HEK293 (cell line): ENCODE results near the gene ZNF335.

Experiments
- CTCF ChIA-PET: fragments of 350-600 bp; formaldehyde crosslinking; extraction: SDS; loops from one replicate; lab custom pipeline; 2021; ENCODE audit warnings: antibody characterized with exemption; lab: Yijun Ruan, JAX
- POLR2A ChIA-PET: fragments of 300-600 bp; formaldehyde crosslinking; extraction: SDS; loops from one replicate; lab custom pipeline; 2020; ENCODE audit warnings: antibody characterized with exemption, inconsistent platforms; lab: Yijun Ruan, JAX
- H3K27ac ChIP-seq: fragments of 200-500 bp; sonication (Bioruptor generic); 2 replicates; pipeline ENCODE4 v1.5.1; 2014; ENCODE audit warnings: low read depth, low read length, control low read depth, inconsistent platforms; ENCODE audit errors: extremely low read depth
- H3K36me3 ChIP-seq, 2 experiments: fragments of 200-500 bp in 1 of 2; sonication (Bioruptor generic) in 1 of 2; 1 replicate in 1 of 2; 2 replicates in 1 of 2; pipeline ENCODE4 v1.5.1; 2014 to 2017; ENCODE audit warnings: inconsistent platforms in 2 of 2, low read length in 2 of 2; ENCODE audit not compliant: control insufficient read depth in 2 of 2, insufficient read depth in 1 of 2
- H3K4me1 ChIP-seq: fragments of 200-500 bp; sonication (Bioruptor generic); 2 replicates; pipeline ENCODE4 v1.5.1; 2014; ENCODE audit warnings: mild to moderate bottlenecking, low read length, inconsistent platforms; ENCODE audit not compliant: control insufficient read depth, insufficient read depth
- H3K4me3 ChIP-seq: 2 replicates; pipeline ENCODE4 v1.5.1; 2011; ENCODE audit warnings: low read depth, mild to moderate bottlenecking, control low read depth, low read length, moderate library complexity
- H3K9me3 ChIP-seq: fragments of 200-500 bp; sonication (Bioruptor generic); 2 replicates; pipeline ENCODE4 v1.5.1; 2014; ENCODE audit warnings: low read depth, low read length, inconsistent platforms; ENCODE audit not compliant: control insufficient read depth, insufficient read depth
- KLF10 ChIP-seq: fragments of 450-650 bp; IDR thresholded peaks from 2 replicates; pipeline ENCODE4 v1.5.1; 2018; ENCODE audit warnings: missing biosample characterization, mild to moderate bottlenecking, missing genetic modification characterization
- KLF8 ChIP-seq: fragments of 450-650 bp; formaldehyde crosslinking; IDR thresholded peaks from 2 replicates; pipeline ENCODE4 v1.5.1; 2016; ENCODE audit warnings: missing biosample characterization, missing genetic modification characterization
- MYNN ChIP-seq: fragments of 450-650 bp; formaldehyde crosslinking; IDR thresholded peaks from 2 replicates; pipeline ENCODE4 v1.5.1; 2016; ENCODE audit warnings: missing biosample characterization, missing genetic modification characterization, borderline replicate concordance
- PATZ1 ChIP-seq: fragments of 450-650 bp; formaldehyde crosslinking; IDR thresholded peaks from 2 replicates; pipeline ENCODE4 v1.5.1; 2016; ENCODE audit warnings: missing biosample characterization, missing genetic modification characterization
- PRDM4 ChIP-seq: fragments of 450-650 bp; formaldehyde crosslinking; IDR thresholded peaks from 2 replicates; pipeline ENCODE4 v1.5.1; 2017; ENCODE audit warnings: missing biosample characterization, missing genetic modification characterization
- ZBTB26 ChIP-seq: fragments of 450-650 bp; formaldehyde crosslinking; optimal IDR thresholded peaks from 2 replicates; pipeline ENCODE3; 2016; ENCODE audit warnings: missing biosample characterization, mild to moderate bottlenecking, missing genetic modification characterization
- ZFP69B ChIP-seq: fragments of 450-650 bp; formaldehyde crosslinking; IDR thresholded peaks from 2 replicates; pipeline ENCODE4 v1.5.1; 2016; ENCODE audit warnings: missing biosample characterization, missing genetic modification characterization
- ZNF121 ChIP-seq: fragments of 450-650 bp; formaldehyde crosslinking; IDR thresholded peaks from 2 replicates; pipeline ENCODE4 v1.5.1; 2016; ENCODE audit warnings: missing biosample characterization, missing genetic modification characterization
- ZNF239 ChIP-seq: fragments of 450-650 bp; formaldehyde crosslinking; IDR thresholded peaks from 2 replicates; pipeline ENCODE4 v1.5.1; 2016; ENCODE audit warnings: missing biosample characterization, missing genetic modification characterization
- ZNF266 ChIP-seq: fragments of 450-650 bp; formaldehyde crosslinking; IDR thresholded peaks from 2 replicates; pipeline ENCODE4 v1.5.1; 2016; ENCODE audit warnings: missing biosample characterization, missing genetic modification characterization, low read depth
- ZNF391 ChIP-seq: fragments of 450-650 bp; formaldehyde crosslinking; IDR thresholded peaks from 2 replicates; pipeline ENCODE4 v1.5.1; 2016; ENCODE audit warnings: low read depth, missing biosample characterization, missing genetic modification characterization, borderline replicate concordance
- ZNF394 ChIP-seq: fragments of 450-650 bp; formaldehyde crosslinking; IDR thresholded peaks from 2 replicates; pipeline ENCODE4 v1.5.1; 2016; ENCODE audit warnings: missing biosample characterization, missing genetic modification characterization, mild to moderate bottlenecking, moderate library complexity, borderline replicate concordance
- ZNF423 ChIP-seq: fragments of 450-650 bp; formaldehyde crosslinking; IDR thresholded peaks from 2 replicates; pipeline ENCODE4 v1.5.1; 2016; ENCODE audit warnings: missing biosample characterization, missing genetic modification characterization
- ZNF510 ChIP-seq: fragments of 450-650 bp; formaldehyde crosslinking; IDR thresholded peaks from 2 replicates; pipeline ENCODE4 v1.5.1; 2018; ENCODE audit warnings: mild to moderate bottlenecking, missing genetic modification characterization, missing biosample characterization; ENCODE audit not compliant: insufficient replicate concordance
- ZNF521 ChIP-seq: fragments of 450-650 bp; formaldehyde crosslinking; IDR thresholded peaks from 2 replicates; pipeline ENCODE4 v1.5.1; 2017; ENCODE audit warnings: missing biosample characterization, mild to moderate bottlenecking, missing genetic modification characterization
- ZNF549 ChIP-seq: fragments of 450-650 bp; IDR thresholded peaks from 2 replicates; pipeline ENCODE4 v1.5.1; 2018; ENCODE audit warnings: missing biosample characterization, missing genetic modification characterization, mild to moderate bottlenecking, inconsistent platforms, moderate library complexity
- ZNF600 ChIP-seq: fragments of 450-650 bp; formaldehyde crosslinking; IDR thresholded peaks from 2 replicates; pipeline ENCODE4 v1.5.1; 2016; ENCODE audit warnings: missing biosample characterization, missing genetic modification characterization
- ZNF624 ChIP-seq: fragments of 450-650 bp; formaldehyde crosslinking; IDR thresholded peaks from 2 replicates; pipeline ENCODE4 v1.5.1; 2017; ENCODE audit warnings: missing biosample characterization, missing genetic modification characterization
- ZNF76 ChIP-seq: fragments of 450-650 bp; formaldehyde crosslinking; IDR thresholded peaks from 2 replicates; pipeline ENCODE4; 2016; ENCODE audit warnings: low read depth, missing biosample characterization, missing genetic modification characterization, borderline replicate concordance
- ZSCAN16 ChIP-seq: fragments of 450-650 bp; formaldehyde crosslinking; IDR thresholded peaks from 2 replicates; pipeline ENCODE4 v1.5.1; 2016; ENCODE audit warnings: missing biosample characterization, missing genetic modification characterization

The ZNF335 gene

GRCh38 chr20:45951925-45952834, 19.8 kb downstream of the ZNF335 start:
- Histone ChIP-seq H3K36me3 (peaks cover 4 to 87% of the 10 kb centered on the region in 2 experiments; a peak in 2 of 3 replicates), H3K9me3 (no peaks in the 10 kb centered on the region)
- CTCF ChIA-PET: interaction anchor here (2.1 kb wide), 1 partner anchor 18 kb away, joined by 16 read pairs; no protein-coding TSS in a partner anchor
- POLR2A ChIA-PET: interaction anchor here (1.1 to 2.3 kb wide), 3 partner anchors 14 to 71 kb away, joined by 3 to 8 read pairs (median 4); partner anchors contain the start of gene ZSWIM1
- TF ChIP-seq ZNF510 (tag by site-specific recombination) (no peak), KLF8 (no peak), ZNF423 (tag by site-specific recombination) (no peak)
- TF ChIP-seq, all 188 proteins: peak for 0
- no peaks in the 10 kb centered on the region for H3K4me1 ChIP-seq
- no peak overlapping the region for H3K27ac ChIP-seq
- H3K4me3 ChIP-seq: no peak overlapping the region

- CTCF ChIA-PET: interaction anchor here (0.6 to 0.8 kb wide), 3 partner anchors 10 to 61 kb away, joined by 3 read pairs; no protein-coding TSS in a partner anchor
- Histone ChIP-seq H3K4me3 (no peak overlapping the region), H3K36me3 (peaks cover 4 to 89% of the 10 kb centered on the region in 2 experiments; a peak in 2 of 3 replicates), H3K9me3 (no peaks in the 10 kb centered on the region), H3K27ac (no peak overlapping the region), H3K4me1 (no peaks in the 10 kb centered on the region)
- TF ChIP-seq ZNF521 (tag by site-specific recombination) (no peak), ZNF600 (tag by site-specific recombination) (peak; percentile 83)
- POLR2A ChIA-PET: interaction anchor here (0.6 to 3.8 kb wide), 7 partner anchors 7 to 20 kb away, joined by 3 to 28 read pairs (median 6); partner anchors contain the start of gene PCIF1
Measured at GRCh38 chr20:45950330-45950646, 21.7 kb downstream of the ZNF335 start.

GRCh38 chr20:45949542-45950329, 22.3 kb downstream of the ZNF335 start:
- POLR2A ChIA-PET: interaction anchor here (1.1 to 3.8 kb wide), 8 partner anchors 8 to 45 kb away, joined by 3 to 28 read pairs (median 6); partner anchors contain the start of gene PCIF1
- CTCF ChIA-PET: interaction anchor here (0.6 to 1.8 kb wide), 5 partner anchors 11 to 151 kb away, joined by 3 to 4 read pairs (median 3); no protein-coding TSS in a partner anchor
- TF ChIP-seq ZNF239 (no peak), ZFP69B (tag by site-specific recombination) (no peak), ZNF624 (tag by site-specific recombination) (no peak), ZBTB26 (tag by site-specific recombination) (no peak), PRDM4 (tag by site-specific recombination) (no peak), MYNN (tag by site-specific recombination) (no peak), ZNF549 (tag by site-specific recombination) (no peak), ZSCAN16 (tag by site-specific recombination) (no peak), KLF8 (no peak), ZNF266 (tag by site-specific recombination) (no peak), ZNF394 (tag by site-specific recombination) (no peak), PATZ1 (tag by site-specific recombination) (no peak), ZNF121 (tag by site-specific recombination) (no peak), ZNF391 (tag by site-specific recombination) (no peak), ZNF600 (tag by site-specific recombination) (no peak), KLF10 (tag by site-specific recombination) (no peak), ZNF76 (no peak)
- Histone ChIP-seq H3K4me1 (no peaks in the 10 kb centered on the region), H3K9me3 (no peaks in the 10 kb centered on the region), H3K36me3 (peaks cover 4 to 94% of the 10 kb centered on the region in 2 experiments; a peak in 1 of 3 replicates), H3K27ac (no peak overlapping the region), H3K4me3 (no peak overlapping the region)
